Epithelial cell of proximal tubule (primary cell): ENCODE measurements around the gene SNRPD3. TPM values are rescaled to one million over a fixed set of nuclear protein-coding genes. Genes with fewer than 3 reads are reported as not detected.
"Not testable (repeated sequence)": the region's sequence is repeated elsewhere in the genome, so short reads cannot be mapped to it uniquely, and the experiment has no call there.

Experiments used
- DNase-seq: peaks from one replicate; pipeline ENCODE4 v3.0.0-alpha.2; 2011; ENCODE audit warnings: low read depth
- H3K4me3 ChIP-seq: 2 replicates; pipeline ENCODE4 v1.5.1; 2011; ENCODE audit warnings: low read depth, mild to moderate bottlenecking, low read length
- CTCF ChIP-seq: conservative IDR thresholded peaks from 2 replicates; pipeline ENCODE4 v1.5.1; 2012; ENCODE audit warnings: low read depth, mild to moderate bottlenecking, low read length
- total RNA-seq: library from RNA; depleted of rRNA; stranded (reverse); fragments of >200 nt; gene quantifications from 2 replicates; pipeline ENCODE4 v1.2.3, GENCODE V29; 2015

Gene SNRPD3
- total RNA-seq, 1 donor from 2014 or later: 256 TPM

GRCh38 chr22:24621244-24621643, 65.4 kb downstream of the SNRPD3 start:
- TF ChIP-seq CTCF: peak; percentile 11
- H3K4me3 ChIP-seq, DNase-seq: not testable (repeated sequence)

GRCh38 chr22:24622596-24622995, 66.8 kb downstream of the SNRPD3 start:
- not testable (repeated sequence) for H3K4me3 ChIP-seq, DNase-seq

Other genes starting within 250 kb of the SNRPD3 start
- gene ADORA2A, start 128.4 kb upstream of the SNRPD3 start, total RNA-seq: 0.36 TPM in 1 of 2 replicates, not detected in the other
- gene UPB1, start 60.7 kb upstream of the SNRPD3 start, total RNA-seq: not detected in 2 replicates
- 102 and 120 TPM in 2 replicates for gene GUCD1, start 861 bp upstream of the SNRPD3 start, total RNA-seq
- gene LRRC75B, start 37.1 kb downstream of the SNRPD3 start, total RNA-seq: 8.9 and 14.1 TPM in 2 replicates
- 14.5 and 32.1 TPM in 2 replicates for gene GGT1, start 47.2 kb downstream of the SNRPD3 start, total RNA-seq
- not detected in 2 replicates for gene PIWIL3, start 218.7 kb downstream of the SNRPD3 start, total RNA-seq